ENCODE results near the gene TRERF1.

- TF ChIP-seq, protein P1, sequence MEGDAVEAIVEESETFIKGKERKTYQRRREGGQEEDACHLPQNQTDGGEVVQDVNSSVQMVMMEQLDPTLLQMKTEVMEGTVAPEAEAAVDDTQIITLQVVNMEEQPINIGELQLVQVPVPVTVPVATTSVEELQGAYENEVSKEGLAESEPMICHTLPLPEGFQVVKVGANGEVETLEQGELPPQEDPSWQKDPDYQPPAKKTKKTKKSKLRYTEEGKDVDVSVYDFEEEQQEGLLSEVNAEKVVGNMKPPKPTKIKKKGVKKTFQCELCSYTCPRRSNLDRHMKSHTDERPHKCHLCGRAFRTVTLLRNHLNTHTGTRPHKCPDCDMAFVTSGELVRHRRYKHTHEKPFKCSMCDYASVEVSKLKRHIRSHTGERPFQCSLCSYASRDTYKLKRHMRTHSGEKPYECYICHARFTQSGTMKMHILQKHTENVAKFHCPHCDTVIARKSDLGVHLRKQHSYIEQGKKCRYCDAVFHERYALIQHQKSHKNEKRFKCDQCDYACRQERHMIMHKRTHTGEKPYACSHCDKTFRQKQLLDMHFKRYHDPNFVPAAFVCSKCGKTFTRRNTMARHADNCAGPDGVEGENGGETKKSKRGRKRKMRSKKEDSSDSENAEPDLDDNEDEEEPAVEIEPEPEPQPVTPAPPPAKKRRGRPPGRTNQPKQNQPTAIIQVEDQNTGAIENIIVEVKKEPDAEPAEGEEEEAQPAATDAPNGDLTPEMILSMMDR (IDR thresholded peaks at IDR 0.05): no peak
- no peak for TF ChIP-seq POLR2A (IDR thresholded peaks at IDR 0.05)
Measured at GRCh38 chr6:42188406-42188805, 263.3 kb downstream of the TRERF1 start.
